DOHH2 (cell line): Measurements from ENCODE around the gene MED17.

Experiments
- H3F3A ChIP-seq: fragments of 200-600 bp; sonication (generic), shearing (Covaris generic); 2 replicates; pipeline ENCODE4 v1.6.0; 2016; ENCODE audit warnings: antibody characterized with exemption, mild to moderate bottlenecking; ENCODE audit not compliant: control insufficient read depth, insufficient read depth
- H3K27ac ChIP-seq: fragments of 200-600 bp; sonication (generic); 2 replicates; pipeline ENCODE4 v1.5.1; 2014; ENCODE audit warnings: low read depth, mild to moderate bottlenecking, low read length, moderate library complexity
- H3K27me3 ChIP-seq: fragments of 200-600 bp; sonication (generic); 2 replicates; pipeline ENCODE4 v1.6.1; 2014; ENCODE audit warnings: mild to moderate bottlenecking, low read length, mixed read lengths; ENCODE audit not compliant: control insufficient read depth
- H3K36me3 ChIP-seq: fragments of 200-600 bp; sonication (generic); 2 replicates; pipeline ENCODE4 v1.6.1; 2014; ENCODE audit warnings: mild to moderate bottlenecking, low read length, moderate library complexity, mixed read lengths; ENCODE audit not compliant: control insufficient read depth
- H3K4me1 ChIP-seq: fragments of 200-600 bp; sonication (generic); 2 replicates; pipeline ENCODE4 v1.6.1; 2014; ENCODE audit warnings: mild to moderate bottlenecking, low read length, mixed read lengths; ENCODE audit not compliant: control insufficient read depth
- H3K4me2 ChIP-seq: fragments of 200-600 bp; sonication (generic); 2 replicates; pipeline ENCODE4 v1.6.0; 2014; ENCODE audit warnings: mild to moderate bottlenecking, low read length, moderate library complexity
- H3K4me3 ChIP-seq: fragments of 200-600 bp; sonication (generic); 2 replicates; pipeline ENCODE4 v1.5.1; 2014; ENCODE audit warnings: mild to moderate bottlenecking, low read length, mixed read lengths
- H3K79me2 ChIP-seq: fragments of 200-600 bp; sonication (generic); 2 replicates; pipeline ENCODE4 v1.6.1; 2014; ENCODE audit warnings: mild to moderate bottlenecking, low read length, mixed read lengths; ENCODE audit not compliant: control insufficient read depth
- H3K9me2 ChIP-seq: fragments of 200-600 bp; sonication (generic); replicated peaks from 2 replicates; pipeline ENCODE4 v1.6.1; 2014; ENCODE audit warnings: mild to moderate bottlenecking, low read length, mixed read lengths; ENCODE audit not compliant: control insufficient read depth
- H3K9me3 ChIP-seq: fragments of 200-600 bp; sonication (generic); 2 replicates; pipeline ENCODE4 v1.6.1; 2014; ENCODE audit warnings: antibody characterized with exemption, low read length, mixed read lengths; ENCODE audit not compliant: control insufficient read depth, insufficient read depth
- H4K20me1 ChIP-seq: fragments of 200-600 bp; sonication (generic); 2 replicates; pipeline ENCODE4 v1.6.0; 2014; ENCODE audit warnings: low read depth, mild to moderate bottlenecking, antibody characterized with exemption, low read length, moderate library complexity; ENCODE audit not compliant: control insufficient read depth, insufficient read depth
- CTCF ChIP-seq: fragments of 200-600 bp; sonication (generic); IDR thresholded peaks from one replicate; pipeline ENCODE4 v1.5.1; 2014; ENCODE audit warnings: antibody characterized with exemption, mild to moderate bottlenecking, low read depth, low read length; ENCODE audit not compliant: poor library complexity, severe bottlenecking
- EZH2phosphoT487 ChIP-seq: fragments of 200-600 bp; sonication (generic); IDR thresholded peaks from 2 replicates; pipeline ENCODE4 v1.6.1; 2017; ENCODE audit warnings: borderline replicate concordance, mild to moderate bottlenecking, antibody characterized with exemption, low read length, moderate library complexity, mixed read lengths

MED17 gene

GRCh38 chr11:93770160-93770559 lies 13.9 kb upstream of the MED17 start:
- no peaks in the 10 kb centered on the region for H4K20me1 ChIP-seq
- H3F3A ChIP-seq: no peaks in the 10 kb centered on the region
- H3K27ac ChIP-seq: no peak overlapping the region
- H3K4me3 ChIP-seq: no peak overlapping the region
- no peak overlapping the region for H3K4me2 ChIP-seq
- peaks cover 21% of the 10 kb centered on the region for H3K9me3 ChIP-seq
- H3K4me1 ChIP-seq: peaks cover 1% of the 10 kb centered on the region
- H3K36me3 ChIP-seq: peaks cover 5% of the 10 kb centered on the region
- no peak for TF ChIP-seq EZH2phosphoT487
- no peak for TF ChIP-seq CTCF
- no peaks in the 10 kb centered on the region for H3K27me3 ChIP-seq
- H3K9me2 ChIP-seq: no peaks in the 10 kb centered on the region
- no peaks in the 10 kb centered on the region for H3K79me2 ChIP-seq

- no peaks in the 10 kb centered on the region for H3K79me2 ChIP-seq
- no peaks in the 10 kb centered on the region for H3K27me3 ChIP-seq
- no peak overlapping the region for H3K4me2 ChIP-seq
- H3K36me3 ChIP-seq: no peaks in the 10 kb centered on the region
- H3K27ac ChIP-seq: no peak overlapping the region
- TF ChIP-seq EZH2phosphoT487: no peak
- TF ChIP-seq CTCF: no peak
- H4K20me1 ChIP-seq: no peaks in the 10 kb centered on the region
- no peaks in the 10 kb centered on the region for H3K9me2 ChIP-seq
- H3K4me3 ChIP-seq: no peak overlapping the region
- H3K4me1 ChIP-seq: peaks cover 20% of the 10 kb centered on the region
- 0 out of 2 replicates have a peak, but pooled peaks cover 2% of the 10 kb centered on the region for H3F3A ChIP-seq
- H3K9me3 ChIP-seq: peaks cover 19% of the 10 kb centered on the region
These were observed 12.0 kb upstream of the MED17 start for GRCh38 chr11:93772123-93772522.

- H3K27ac ChIP-seq: no peak overlapping the region
- H3K79me2 ChIP-seq: no peaks in the 10 kb centered on the region
- H3K9me2 ChIP-seq: no peaks in the 10 kb centered on the region
- H3K27me3 ChIP-seq: no peaks in the 10 kb centered on the region
- H3K4me2 ChIP-seq: no peak overlapping the region
- no peaks in the 10 kb centered on the region for H4K20me1 ChIP-seq
- 0 out of 2 replicates have a peak, but pooled peaks cover 2% of the 10 kb centered on the region for H3F3A ChIP-seq
- TF ChIP-seq EZH2phosphoT487 (no peak), CTCF (no peak)
- H3K4me1 ChIP-seq: peaks cover 20% of the 10 kb centered on the region
- no peaks in the 10 kb centered on the region for H3K36me3 ChIP-seq
- no peak overlapping the region for H3K4me3 ChIP-seq
- H3K9me3 ChIP-seq: peaks cover 17% of the 10 kb centered on the region
These were observed 11.0 kb upstream of the MED17 start for GRCh38 chr11:93773045-93773477.
